ENCODE data around the gene PNPLA5.

GRCh38 chr22:43882122-43882767 lies 9.6 kb downstream of the PNPLA5 start:
- TF ChIP-seq, protein P1, sequence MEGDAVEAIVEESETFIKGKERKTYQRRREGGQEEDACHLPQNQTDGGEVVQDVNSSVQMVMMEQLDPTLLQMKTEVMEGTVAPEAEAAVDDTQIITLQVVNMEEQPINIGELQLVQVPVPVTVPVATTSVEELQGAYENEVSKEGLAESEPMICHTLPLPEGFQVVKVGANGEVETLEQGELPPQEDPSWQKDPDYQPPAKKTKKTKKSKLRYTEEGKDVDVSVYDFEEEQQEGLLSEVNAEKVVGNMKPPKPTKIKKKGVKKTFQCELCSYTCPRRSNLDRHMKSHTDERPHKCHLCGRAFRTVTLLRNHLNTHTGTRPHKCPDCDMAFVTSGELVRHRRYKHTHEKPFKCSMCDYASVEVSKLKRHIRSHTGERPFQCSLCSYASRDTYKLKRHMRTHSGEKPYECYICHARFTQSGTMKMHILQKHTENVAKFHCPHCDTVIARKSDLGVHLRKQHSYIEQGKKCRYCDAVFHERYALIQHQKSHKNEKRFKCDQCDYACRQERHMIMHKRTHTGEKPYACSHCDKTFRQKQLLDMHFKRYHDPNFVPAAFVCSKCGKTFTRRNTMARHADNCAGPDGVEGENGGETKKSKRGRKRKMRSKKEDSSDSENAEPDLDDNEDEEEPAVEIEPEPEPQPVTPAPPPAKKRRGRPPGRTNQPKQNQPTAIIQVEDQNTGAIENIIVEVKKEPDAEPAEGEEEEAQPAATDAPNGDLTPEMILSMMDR (IDR thresholded peaks at IDR 0.05), result no peak
- TF ChIP-seq POLR2AphosphoS5 (IDR thresholded peaks at IDR 0.05) (no peak), POLR2A (IDR thresholded peaks at IDR 0.05) (no peak)

Data from sigmoid colon (tissue), 4 donors.